Neural progenitor cell (in vitro differentiated cells): ENCODE data around the gene PPIH. TPM values are rescaled to one million over a fixed set of nuclear protein-coding genes. Genes with fewer than 3 reads are reported as not detected.

ENCODE experiments used
- DNase-seq: peaks from one replicate; pipeline ENCODE4 v3.0.0-alpha.2; 2016; ENCODE audit warnings: low spot score
- H2AFZ ChIP-seq: fragments of 200-600 bp; sonication (generic); replicated peaks from 2 replicates; pipeline ENCODE4 v1.6.1; 2016; ENCODE audit warnings: antibody characterized with exemption
- H3F3A ChIP-seq: fragments of 200-600 bp; sonication (generic); 2 replicates; pipeline ENCODE4 v1.6.1; 2016; ENCODE audit warnings: antibody characterized with exemption, low read depth
- H3K27ac ChIP-seq: fragments of 200-600 bp; sonication (generic); 2 replicates; pipeline ENCODE4 v1.5.1; 2016; ENCODE audit warnings: mild to moderate bottlenecking
- H3K27me3 ChIP-seq: fragments of 200-600 bp; sonication (generic); 2 replicates; pipeline ENCODE4 v1.6.1; 2016; ENCODE audit warnings: mild to moderate bottlenecking, moderate library complexity
- H3K36me3 ChIP-seq: fragments of 200-600 bp; sonication (generic); 2 replicates; pipeline ENCODE4 v1.5.1; 2016
- H3K4me1 ChIP-seq: fragments of 200-600 bp; sonication (generic); 2 replicates; pipeline ENCODE4 v1.6.1; 2016; ENCODE audit warnings: mixed run types
- H3K4me2 ChIP-seq: fragments of 200-600 bp; sonication (generic); 2 replicates; pipeline ENCODE4 v1.6.1; 2016
- H3K4me3 ChIP-seq: fragments of 200-600 bp; sonication (generic); 2 replicates; pipeline ENCODE4 v1.5.1; 2016
- H3K79me2 ChIP-seq: fragments of 200-600 bp; sonication (generic); 2 replicates; pipeline ENCODE4 v1.6.1; 2016; ENCODE audit warnings: low read depth
- H3K9ac ChIP-seq: fragments of 200-600 bp; sonication (generic); 2 replicates; pipeline ENCODE4 v1.6.1; 2016
- H3K9me3 ChIP-seq: fragments of 200-600 bp; sonication (generic); 2 replicates; pipeline ENCODE4 v1.5.1; 2016; ENCODE audit warnings: low read depth
- H4K20me1 ChIP-seq: fragments of 200-600 bp; sonication (generic); 2 replicates; pipeline ENCODE4 v1.6.1; 2016; ENCODE audit warnings: low read depth
- H3K27ac Mint-ChIP-seq: 3 replicates; pipeline ENCODE4 v1.8.0; 2021; ENCODE audit warnings: mixed read lengths
- H3K27me3 Mint-ChIP-seq: 2 replicates; pipeline ENCODE4 v1.8.0; 2022; ENCODE audit warnings: low read depth, mild to moderate bottlenecking, inconsistent platforms, moderate library complexity, mixed read lengths; ENCODE audit not compliant: insufficient read depth
- H3K36me3 Mint-ChIP-seq: 3 replicates; pipeline ENCODE4 v1.8.0; 2021; ENCODE audit warnings: mixed read lengths
- H3K4me1 Mint-ChIP-seq: 3 replicates; pipeline ENCODE4 v1.8.0; 2021; ENCODE audit warnings: mixed read lengths
- H3K4me3 Mint-ChIP-seq: 3 replicates; pipeline ENCODE4 v1.8.0; 2021; ENCODE audit warnings: mild to moderate bottlenecking, moderate library complexity, mixed read lengths
- H3K9me3 Mint-ChIP-seq: 3 replicates; pipeline ENCODE4 v1.8.0; 2020; ENCODE audit warnings: mixed read lengths
- CTCF ChIP-seq: fragments of 200-600 bp; sonication (generic); IDR thresholded peaks from 2 replicates; pipeline ENCODE4 v1.5.1; 2017; ENCODE audit warnings: antibody characterized with exemption, mild to moderate bottlenecking
- EZH2 ChIP-seq: fragments of 200-600 bp; sonication (generic); IDR thresholded peaks from 2 replicates; pipeline ENCODE4 v1.6.1; 2017; ENCODE audit warnings: antibody characterized with exemption, mild to moderate bottlenecking, moderate library complexity
- EZH2phosphoT487 ChIP-seq: fragments of 200-600 bp; sonication (generic); IDR thresholded peaks from 2 replicates; pipeline ENCODE4 v1.6.1; 2017; ENCODE audit warnings: antibody characterized with exemption
- total RNA-seq: library from RNA; depleted of rRNA; stranded (reverse); fragments of >200 nt; gene quantifications from 2 replicates; pipeline ENCODE4 v1.2.3, GENCODE V29; 2015; ENCODE audit warnings: low replicate concordance

PPIH gene
- total RNA-seq, 1 donor from 2014 or later, result 126 TPM

DNA sequence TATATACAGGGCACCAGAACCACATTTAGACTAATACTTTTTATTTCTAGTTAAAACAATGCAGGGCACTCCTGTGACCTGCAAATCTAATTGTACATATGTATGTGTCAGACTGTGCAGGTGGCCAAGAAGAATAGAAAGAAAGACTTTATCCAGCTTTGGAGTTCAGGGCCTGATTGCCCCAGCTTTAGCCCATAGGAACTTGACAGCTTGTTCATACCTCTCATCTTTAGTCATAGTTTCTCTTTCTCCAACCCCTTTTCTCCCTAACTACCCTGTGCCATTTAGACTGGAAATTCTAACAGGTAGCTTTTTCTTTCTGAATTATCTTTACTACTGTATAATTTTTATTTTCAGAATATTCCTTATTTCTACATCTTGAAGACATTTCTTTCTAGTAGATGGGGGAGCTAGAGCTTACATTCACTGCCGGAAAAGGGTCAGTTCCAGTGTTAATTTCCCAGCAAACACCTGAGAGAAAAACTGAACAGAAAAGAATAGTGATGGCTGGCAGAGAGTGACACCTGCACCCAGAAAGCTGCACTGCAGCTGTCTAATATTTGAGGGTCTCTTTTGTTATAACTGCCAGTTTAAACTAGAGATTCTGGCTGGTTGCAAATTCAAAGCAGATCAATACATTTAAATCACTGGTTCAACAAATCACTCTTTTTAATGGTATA lies 32.4 kb downstream of the PPIH start:
- H3K27ac Mint-ChIP-seq, result no peak overlapping the region
- no peak overlapping the region for H3K4me3 Mint-ChIP-seq
- Histone ChIP-seq H3K36me3 (peaks cover 28% of the 10 kb centered on the region), H4K20me1 (peaks cover 100% of the 10 kb centered on the region), H3F3A (peaks cover 42% of the 10 kb centered on the region), H3K4me1 (peaks cover 31% of the 10 kb centered on the region), H3K79me2 (peaks cover 100% of the 10 kb centered on the region), H3K27ac (no peak overlapping the region), H3K4me2 (peak overlapping the region; percentile 65), H3K4me3 (no peak overlapping the region), H3K9me3 (no peaks in the 10 kb centered on the region), H3K9ac (no peak overlapping the region), H2AFZ (no peak overlapping the region), H3K27me3 (no peaks in the 10 kb centered on the region)
- peaks cover 44% of the 10 kb centered on the region for H3K4me1 Mint-ChIP-seq
- H3K36me3 Mint-ChIP-seq, result peaks cover 26% of the 10 kb centered on the region
- H3K27me3 Mint-ChIP-seq, result no peaks in the 10 kb centered on the region
- no peaks in the 10 kb centered on the region for H3K9me3 Mint-ChIP-seq
- TF ChIP-seq EZH2, result no peak
- peak; percentile 19 for TF ChIP-seq CTCF
- no peak for DNase-seq

DNA sequence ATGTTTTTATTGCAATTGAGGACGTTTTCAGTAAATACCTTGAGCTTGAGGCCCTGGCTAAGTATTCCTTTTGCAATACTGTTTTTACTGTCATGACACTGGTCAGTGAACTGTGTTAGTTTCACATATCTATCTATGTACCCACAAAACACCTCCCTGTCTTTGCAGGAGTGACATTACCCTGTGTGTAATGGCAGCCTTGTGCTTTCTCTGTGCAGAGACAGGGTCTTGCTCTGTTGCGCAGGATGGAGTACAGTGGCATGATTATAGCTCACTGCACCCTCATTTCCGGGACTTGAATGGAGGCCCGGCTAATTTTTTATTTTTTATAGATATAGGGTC lies 32.9 kb downstream of the PPIH start:
- H3K79me2 ChIP-seq, result peaks cover 100% of the 10 kb centered on the region
- H3K4me3 ChIP-seq, result no peak overlapping the region
- H3K9ac ChIP-seq, result no peak overlapping the region
- Mint-ChIP-seq H3K4me1 (peaks cover 41% of the 10 kb centered on the region), H3K27me3 (no peaks in the 10 kb centered on the region), H3K9me3 (no peaks in the 10 kb centered on the region), H3K36me3 (peaks cover 31% of the 10 kb centered on the region), H3K27ac (no peak overlapping the region), H3K4me3 (no peak overlapping the region)
- H3F3A ChIP-seq, result peaks cover 42% of the 10 kb centered on the region
- H2AFZ ChIP-seq, result no peak overlapping the region
- TF ChIP-seq EZH2phosphoT487 (no peak), EZH2 (no peak), CTCF (no peak)
- H3K9me3 ChIP-seq, result no peaks in the 10 kb centered on the region
- peak overlapping the region; percentile 65 for H3K4me2 ChIP-seq
- H3K27ac ChIP-seq, result no peak overlapping the region
- no peak for DNase-seq
- H3K4me1 ChIP-seq, result peaks cover 26% of the 10 kb centered on the region
- H3K36me3 ChIP-seq, result peaks cover 30% of the 10 kb centered on the region
- peaks cover 100% of the 10 kb centered on the region for H4K20me1 ChIP-seq
- H3K27me3 ChIP-seq, result no peaks in the 10 kb centered on the region

DNA sequence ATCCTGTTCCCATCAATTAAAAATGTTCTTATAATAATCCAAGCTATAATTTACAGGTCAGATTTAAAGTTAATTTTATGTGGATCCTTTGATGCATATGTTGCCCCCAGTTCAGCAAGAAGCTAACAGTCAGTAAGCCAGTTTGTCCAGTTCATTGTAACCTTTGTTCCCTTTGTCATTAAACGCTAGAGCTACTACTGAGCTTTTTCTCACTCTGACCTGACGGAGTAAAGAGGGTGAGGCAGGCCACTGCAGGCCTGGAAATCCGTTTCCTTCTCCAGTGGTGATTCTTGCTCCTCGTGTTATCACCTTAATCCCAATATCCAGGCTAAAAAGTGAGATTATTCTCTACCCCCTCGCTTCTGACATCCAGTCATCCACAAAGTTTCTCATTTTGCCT lies 34.2 kb downstream of the PPIH start:
- H3K4me1 ChIP-seq, result peaks cover 21% of the 10 kb centered on the region
- Mint-ChIP-seq H3K4me3 (no peak overlapping the region), H3K36me3 (peaks cover 36% of the 10 kb centered on the region), H3K4me1 (peaks cover 32% of the 10 kb centered on the region), H3K9me3 (no peaks in the 10 kb centered on the region), H3K27ac (no peak overlapping the region), H3K27me3 (no peaks in the 10 kb centered on the region)
- H3K27ac ChIP-seq, result peak overlapping the region; percentile 30
- no peak overlapping the region for H2AFZ ChIP-seq
- no peaks in the 10 kb centered on the region for H3K9me3 ChIP-seq
- H3F3A ChIP-seq, result peaks cover 45% of the 10 kb centered on the region
- H3K79me2 ChIP-seq, result peaks cover 99% of the 10 kb centered on the region
- peaks cover 97% of the 10 kb centered on the region for H4K20me1 ChIP-seq
- H3K27me3 ChIP-seq, result no peaks in the 10 kb centered on the region
- no peak for TF ChIP-seq EZH2phosphoT487
- no peak for TF ChIP-seq EZH2
- no peak for TF ChIP-seq CTCF
- peak; percentile 60 for DNase-seq
- H3K36me3 ChIP-seq, result peaks cover 34% of the 10 kb centered on the region
- H3K4me3 ChIP-seq, result peak overlapping the region; percentile 20
- no peak overlapping the region for H3K9ac ChIP-seq
- H3K4me2 ChIP-seq, result peak overlapping the region; percentile 65
